Astrocyte (in vitro differentiated cells and primary cell): Measurements from ENCODE around the gene TNFAIP2.

Experiments
- EZH2 ChIP-seq: IDR thresholded peaks from 2 replicates; pipeline ENCODE4 v1.6.1; 2012; ENCODE audit warnings: mild to moderate bottlenecking, low read length, inconsistent platforms; ENCODE audit not compliant: insufficient read depth
- TF ChIP-seq, protein P1 (sequence below): IDR thresholded peaks from 2 replicates; pipeline ENCODE4 v1.5.1; 2011; ENCODE audit warnings: low read depth, mild to moderate bottlenecking, inconsistent platforms, low read length, moderate library complexity; ENCODE audit not compliant: insufficient read depth

DNA sequence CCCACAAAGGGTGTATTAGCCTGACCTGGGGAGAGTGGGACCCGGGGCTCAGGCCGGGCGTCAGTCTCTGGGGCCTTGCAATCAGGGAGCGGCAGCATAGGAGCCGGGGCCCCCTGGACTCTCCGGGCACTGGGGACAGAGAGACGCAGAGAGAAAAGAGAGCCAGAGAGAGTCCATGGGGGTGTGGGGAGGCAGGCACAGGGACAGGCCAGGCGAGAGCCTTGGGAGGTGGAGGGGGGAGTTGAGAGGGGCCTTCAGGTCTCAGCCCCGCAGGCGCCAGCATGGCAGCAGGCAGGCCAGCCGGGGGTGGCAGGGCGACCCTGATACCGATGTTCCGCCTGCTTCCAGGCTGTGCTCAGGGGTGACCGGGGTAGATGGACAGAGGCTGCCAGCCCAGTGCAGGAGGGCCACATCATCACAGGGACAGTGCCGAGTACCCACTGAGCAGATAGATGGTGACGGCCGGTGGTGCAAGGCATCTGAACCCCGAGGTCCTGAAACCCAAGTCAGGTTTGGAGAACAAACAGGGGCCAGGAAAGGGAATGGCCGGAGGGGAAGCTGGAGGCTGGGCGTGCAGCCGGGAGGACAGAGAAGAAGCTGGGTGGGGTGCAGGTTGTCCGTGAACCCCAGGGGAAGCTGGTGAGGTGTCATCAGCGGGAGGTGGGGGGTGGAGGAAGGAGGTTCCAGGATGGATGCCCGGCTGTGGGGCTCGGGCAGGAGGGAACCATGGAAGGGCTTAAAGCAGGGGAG lies 25.8 kb upstream of the TNFAIP2 start:
- TF ChIP-seq, protein P1, sequence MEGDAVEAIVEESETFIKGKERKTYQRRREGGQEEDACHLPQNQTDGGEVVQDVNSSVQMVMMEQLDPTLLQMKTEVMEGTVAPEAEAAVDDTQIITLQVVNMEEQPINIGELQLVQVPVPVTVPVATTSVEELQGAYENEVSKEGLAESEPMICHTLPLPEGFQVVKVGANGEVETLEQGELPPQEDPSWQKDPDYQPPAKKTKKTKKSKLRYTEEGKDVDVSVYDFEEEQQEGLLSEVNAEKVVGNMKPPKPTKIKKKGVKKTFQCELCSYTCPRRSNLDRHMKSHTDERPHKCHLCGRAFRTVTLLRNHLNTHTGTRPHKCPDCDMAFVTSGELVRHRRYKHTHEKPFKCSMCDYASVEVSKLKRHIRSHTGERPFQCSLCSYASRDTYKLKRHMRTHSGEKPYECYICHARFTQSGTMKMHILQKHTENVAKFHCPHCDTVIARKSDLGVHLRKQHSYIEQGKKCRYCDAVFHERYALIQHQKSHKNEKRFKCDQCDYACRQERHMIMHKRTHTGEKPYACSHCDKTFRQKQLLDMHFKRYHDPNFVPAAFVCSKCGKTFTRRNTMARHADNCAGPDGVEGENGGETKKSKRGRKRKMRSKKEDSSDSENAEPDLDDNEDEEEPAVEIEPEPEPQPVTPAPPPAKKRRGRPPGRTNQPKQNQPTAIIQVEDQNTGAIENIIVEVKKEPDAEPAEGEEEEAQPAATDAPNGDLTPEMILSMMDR, result no peak
- no peak for TF ChIP-seq EZH2
